Kidney epithelial cell (primary cell): ENCODE results near the gene BAX. TPM values are rescaled to one million over a fixed set of nuclear protein-coding genes. Genes with fewer than 3 reads are reported as not detected.

ENCODE experiments used
- DNase-seq: peaks from one replicate; pipeline ENCODE4 v3.0.0-alpha.2; 2010; ENCODE audit warnings: low read depth
- H3K27me3 ChIP-seq: 2 replicates; pipeline ENCODE4 v1.6.0; 2011; ENCODE audit warnings: low read length; ENCODE audit not compliant: control insufficient read depth, insufficient read depth
- H3K36me3 ChIP-seq: 2 replicates; pipeline ENCODE4 v1.5.1; 2011; ENCODE audit warnings: low read length; ENCODE audit not compliant: control insufficient read depth, insufficient read depth
- H3K4me3 ChIP-seq: 2 replicates; pipeline ENCODE4 v1.5.1; 2011; ENCODE audit warnings: low read depth, mild to moderate bottlenecking, control low read depth, low read length
- total RNA-seq: library from RNA; depleted of rRNA; stranded (reverse); fragments of >200 nt; gene quantifications from 2 replicates; pipeline ENCODE4 v1.2.3, GENCODE V29; 2015
- TF ChIP-seq, protein P1 (sequence below): IDR thresholded peaks from 2 replicates; pipeline ENCODE4 v1.5.1; 2011; ENCODE audit warnings: mild to moderate bottlenecking, moderate library complexity, low read length, control low read depth, inconsistent platforms; ENCODE audit not compliant: insufficient read depth, poor library complexity, severe bottlenecking

The BAX gene
- total RNA-seq, 1 donor from 2014 or later = 128 TPM

DNA sequence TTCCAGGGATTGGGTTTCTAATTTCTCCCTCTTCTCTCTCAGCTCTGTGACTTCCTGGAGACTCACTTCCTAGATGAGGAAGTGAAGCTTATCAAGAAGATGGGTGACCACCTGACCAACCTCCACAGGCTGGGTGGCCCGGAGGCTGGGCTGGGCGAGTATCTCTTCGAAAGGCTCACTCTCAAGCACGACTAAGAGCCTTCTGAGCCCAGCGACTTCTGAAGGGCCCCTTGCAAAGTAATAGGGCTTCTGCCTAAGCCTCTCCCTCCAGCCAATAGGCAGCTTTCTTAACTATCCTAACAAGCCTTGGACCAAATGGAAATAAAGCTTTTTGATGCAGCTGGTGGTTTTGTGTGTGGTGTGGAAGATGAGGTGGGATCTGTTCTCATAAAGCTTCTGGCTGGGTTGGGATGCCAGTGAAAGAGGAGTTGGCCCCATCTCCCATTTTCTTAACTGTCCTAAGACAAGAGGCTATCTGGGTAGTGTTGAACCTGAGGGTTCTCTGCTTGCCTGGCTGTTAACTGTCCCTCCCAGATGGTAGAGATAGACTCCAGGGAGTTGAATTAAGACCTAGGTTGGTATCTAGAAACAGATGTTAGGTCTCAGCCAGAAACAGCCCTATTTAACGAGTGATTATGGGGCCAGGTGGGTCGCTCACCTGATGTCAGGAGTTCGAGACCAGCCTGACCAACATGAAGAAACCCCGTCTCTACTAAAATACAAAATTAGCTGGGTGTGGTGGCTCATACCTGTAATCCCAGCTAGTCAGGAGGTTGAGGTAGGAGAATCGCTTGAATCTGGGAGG is 12.1 kb downstream of the BAX start:
- H3K27me3 ChIP-seq = no peaks in the 10 kb centered on the region
- no peak for DNase-seq
- TF ChIP-seq, protein P1, sequence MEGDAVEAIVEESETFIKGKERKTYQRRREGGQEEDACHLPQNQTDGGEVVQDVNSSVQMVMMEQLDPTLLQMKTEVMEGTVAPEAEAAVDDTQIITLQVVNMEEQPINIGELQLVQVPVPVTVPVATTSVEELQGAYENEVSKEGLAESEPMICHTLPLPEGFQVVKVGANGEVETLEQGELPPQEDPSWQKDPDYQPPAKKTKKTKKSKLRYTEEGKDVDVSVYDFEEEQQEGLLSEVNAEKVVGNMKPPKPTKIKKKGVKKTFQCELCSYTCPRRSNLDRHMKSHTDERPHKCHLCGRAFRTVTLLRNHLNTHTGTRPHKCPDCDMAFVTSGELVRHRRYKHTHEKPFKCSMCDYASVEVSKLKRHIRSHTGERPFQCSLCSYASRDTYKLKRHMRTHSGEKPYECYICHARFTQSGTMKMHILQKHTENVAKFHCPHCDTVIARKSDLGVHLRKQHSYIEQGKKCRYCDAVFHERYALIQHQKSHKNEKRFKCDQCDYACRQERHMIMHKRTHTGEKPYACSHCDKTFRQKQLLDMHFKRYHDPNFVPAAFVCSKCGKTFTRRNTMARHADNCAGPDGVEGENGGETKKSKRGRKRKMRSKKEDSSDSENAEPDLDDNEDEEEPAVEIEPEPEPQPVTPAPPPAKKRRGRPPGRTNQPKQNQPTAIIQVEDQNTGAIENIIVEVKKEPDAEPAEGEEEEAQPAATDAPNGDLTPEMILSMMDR = no peak
- peak overlapping the region; percentile 57 for H3K4me3 ChIP-seq
- H3K36me3 ChIP-seq = no peaks in the 10 kb centered on the region

DNA sequence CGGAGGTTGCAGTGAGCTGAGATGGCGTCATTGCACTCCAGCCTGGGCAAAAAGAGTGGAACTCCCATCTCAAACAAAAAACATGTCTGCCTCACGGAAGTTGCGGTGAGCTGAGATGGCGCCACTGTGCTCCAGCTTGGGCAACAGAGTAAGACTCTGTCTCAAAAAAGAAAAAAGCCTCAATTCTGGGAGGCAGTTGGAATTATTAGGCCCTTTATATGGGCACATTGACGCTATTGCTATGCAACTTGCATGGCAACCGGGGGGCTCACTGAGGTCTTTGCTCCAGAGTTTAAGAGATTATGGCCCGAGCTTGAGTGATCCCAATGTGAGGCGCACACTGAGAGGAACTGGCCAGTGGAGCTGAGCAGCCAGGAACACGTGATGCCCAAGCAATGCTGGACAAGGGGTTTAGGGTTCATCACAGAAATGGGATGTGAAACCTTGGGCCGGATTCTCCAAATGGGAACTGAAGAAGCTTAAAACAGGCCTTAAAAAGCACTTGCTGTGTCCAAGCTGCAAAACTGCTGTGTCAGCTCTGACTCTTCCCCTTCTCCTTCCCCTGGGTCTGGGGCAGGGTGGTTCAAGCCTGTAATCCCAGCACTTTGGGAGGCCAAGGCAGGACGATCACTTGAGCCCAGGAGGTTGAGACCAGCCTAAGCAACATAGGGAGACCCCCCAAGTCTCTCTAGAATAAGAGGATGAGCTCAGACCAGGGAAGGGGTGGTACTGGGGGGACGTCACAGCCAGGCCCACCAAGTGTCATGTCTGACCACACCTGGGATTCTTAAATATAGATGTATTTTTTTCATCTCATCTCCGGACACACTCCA is 12.9 kb downstream of the BAX start:
- no peaks in the 10 kb centered on the region for H3K27me3 ChIP-seq
- DNase-seq = no peak
- no peak overlapping the region for H3K4me3 ChIP-seq
- TF ChIP-seq, protein P1 = no peak
- no peaks in the 10 kb centered on the region for H3K36me3 ChIP-seq

DNA sequence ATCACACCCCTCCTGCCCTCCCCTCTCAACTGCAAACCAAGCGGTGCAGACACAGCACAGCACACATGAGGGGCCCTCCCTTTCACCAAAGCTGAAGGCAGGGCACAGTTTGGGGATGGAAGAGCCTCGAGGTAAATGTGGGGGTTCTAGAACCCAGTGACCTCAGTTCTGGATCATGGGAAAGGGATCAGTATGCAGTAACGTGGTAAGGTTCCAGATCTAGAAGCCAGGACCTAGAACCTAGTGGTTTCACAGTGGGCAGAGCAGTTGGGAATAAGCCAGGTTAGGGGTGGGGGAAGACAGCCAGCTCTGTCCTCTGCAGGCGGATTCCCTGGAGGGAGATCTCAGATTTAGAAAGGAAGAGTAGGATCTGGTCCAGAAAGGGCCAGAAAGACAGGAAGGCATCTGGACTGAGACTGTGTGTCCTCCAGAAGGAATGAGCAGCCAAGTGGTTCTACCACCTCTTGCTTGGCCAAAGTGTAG is 13.5 kb downstream of the BAX start:
- TF ChIP-seq, protein P1 = no peak
- DNase-seq = no peak
- H3K27me3 ChIP-seq = no peaks in the 10 kb centered on the region
- no peaks in the 10 kb centered on the region for H3K36me3 ChIP-seq
- no peak overlapping the region for H3K4me3 ChIP-seq

DNA sequence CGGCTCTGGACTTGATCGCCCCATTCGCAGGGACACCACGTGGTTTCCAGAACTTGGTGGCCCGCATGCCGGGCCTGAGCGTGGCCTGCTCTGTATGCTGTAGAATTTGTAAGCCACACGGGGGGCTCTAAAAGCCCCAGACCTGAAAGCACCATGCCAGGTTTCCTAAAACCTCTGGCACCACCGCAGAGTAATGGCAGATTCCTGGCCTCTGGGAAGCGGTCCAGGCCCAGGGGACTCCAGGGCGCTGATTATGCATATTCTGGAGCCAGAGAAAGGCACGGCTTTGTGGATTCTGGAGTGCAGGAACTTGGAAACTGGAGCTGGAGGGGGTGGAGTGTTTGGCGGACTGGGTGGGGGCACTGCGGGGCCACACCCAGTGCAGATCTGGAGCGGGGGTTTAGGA is 14.1 kb downstream of the BAX start:
- H3K36me3 ChIP-seq = no peaks in the 10 kb centered on the region
- TF ChIP-seq, protein P1 = no peak
- DNase-seq = no peak

DNA sequence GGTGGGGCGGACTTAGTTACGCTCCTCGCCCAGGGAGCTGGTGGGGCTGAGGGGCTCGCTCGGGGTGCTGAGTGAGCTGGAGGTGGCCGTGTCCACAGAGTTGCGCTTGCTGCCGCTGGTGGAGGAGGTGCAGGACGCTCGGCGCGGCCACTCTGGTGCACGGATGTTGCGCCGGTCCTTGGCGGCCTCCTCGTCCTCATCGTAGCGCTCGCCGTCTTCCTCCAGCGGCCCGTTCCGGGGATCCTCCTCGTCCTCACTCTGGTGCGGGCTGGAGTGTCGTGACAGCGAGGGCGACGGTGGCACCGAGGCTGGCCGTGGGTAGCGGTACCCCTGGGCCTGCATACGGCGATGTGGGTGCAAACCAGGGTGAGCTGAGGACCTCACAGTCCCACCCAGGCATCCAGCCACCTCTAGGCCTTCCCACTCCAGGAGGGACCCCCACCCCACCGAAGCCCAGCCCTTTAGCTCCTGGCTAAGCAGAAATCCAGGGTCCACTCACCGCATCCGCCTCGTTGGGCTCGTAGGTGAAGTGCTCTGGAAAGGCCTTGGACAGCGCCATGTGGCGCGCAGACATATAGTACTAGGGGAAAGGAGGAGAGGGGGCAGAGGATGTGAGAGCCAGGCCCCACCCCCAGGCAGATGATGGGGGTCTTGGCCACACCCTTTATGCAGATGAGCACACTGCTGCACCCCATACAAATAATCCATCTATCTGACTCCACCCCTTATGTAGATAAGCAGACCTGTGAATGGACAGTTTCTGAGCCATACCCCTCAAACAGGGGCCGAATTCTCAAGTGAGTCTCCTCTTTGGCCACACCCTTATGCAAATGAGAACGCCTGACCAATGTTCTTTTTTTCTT is 14.8 kb downstream of the BAX start:
- DNase-seq = no peak
- no peak overlapping the region for H3K4me3 ChIP-seq
- no peaks in the 10 kb centered on the region for H3K36me3 ChIP-seq
- no peaks in the 10 kb centered on the region for H3K27me3 ChIP-seq
- TF ChIP-seq, protein P1 = no peak

More for the DNA sequence above, 14.1 kb downstream of the BAX start:
- no peaks in the 10 kb centered on the region for H3K27me3 ChIP-seq
- H3K4me3 ChIP-seq = no peak overlapping the region
